ENCODE results near the gene KYNU. TPM values are rescaled to one million over a fixed set of nuclear protein-coding genes. Genes with fewer than 3 reads are reported as not detected.

KYNU gene
- total RNA-seq, 1 donor from 2014 or later: 1.0 TPM

GRCh38 chr2:142961202-142961601, 83.7 kb downstream of the KYNU start:
- no peak for TF ChIP-seq CTCF (IDR thresholded peaks at IDR 0.05; ENCODE audit: borderline replicate concordance)
- intact Hi-C loops (cut with micrococcal nuclease): no loop called here
- H3K36me3 ChIP-seq: no peaks in the 10 kb centered on the region
- peaks cover 19% of the 10 kb centered on the region for H3K9me3 ChIP-seq (replicated peaks)
- no peak for DNase-seq
- no peaks in the 10 kb centered on the region for H3K4me1 ChIP-seq
- H3K27ac ChIP-seq (replicated peaks): no peak overlapping the region
- H3K27me3 ChIP-seq (ENCODE audit: low read depth): no peaks in the 10 kb centered on the region
- H3K4me3 ChIP-seq: no peak overlapping the region

GRCh38 chr2:142965443-142965842, 88.0 kb downstream of the KYNU start:
- intact Hi-C loops (cut with micrococcal nuclease): no loop called here
- H3K27ac ChIP-seq (replicated peaks): no peak overlapping the region
- H3K27me3 ChIP-seq (ENCODE audit: low read depth): no peaks in the 10 kb centered on the region
- H3K36me3 ChIP-seq: no peaks in the 10 kb centered on the region
- no peaks in the 10 kb centered on the region for H3K4me1 ChIP-seq
- no peak overlapping the region for H3K4me3 ChIP-seq
- H3K9me3 ChIP-seq (replicated peaks): peaks cover 19% of the 10 kb centered on the region
- DNase-seq: no peak
- TF ChIP-seq CTCF (IDR thresholded peaks at IDR 0.05; ENCODE audit: borderline replicate concordance): no peak

- no peak for DNase-seq
- no peak for TF ChIP-seq CTCF (IDR thresholded peaks at IDR 0.05; ENCODE audit: borderline replicate concordance)
- no peak overlapping the region for H3K27ac ChIP-seq (replicated peaks)
Measured at GRCh38 chr2:142966284-142966683, 88.8 kb downstream of the KYNU start.

GRCh38 chr2:142967060-142967459, 89.6 kb downstream of the KYNU start:
- no peak overlapping the region for H3K4me3 ChIP-seq
- no peak for TF ChIP-seq CTCF (IDR thresholded peaks at IDR 0.05; ENCODE audit: borderline replicate concordance)
- H3K27me3 ChIP-seq (ENCODE audit: low read depth): no peaks in the 10 kb centered on the region
- no peak for DNase-seq
- H3K36me3 ChIP-seq: no peaks in the 10 kb centered on the region
- H3K27ac ChIP-seq (replicated peaks): no peak overlapping the region
- intact Hi-C loops (cut with micrococcal nuclease): no loop called here
- H3K4me1 ChIP-seq: no peaks in the 10 kb centered on the region
- peaks cover 19% of the 10 kb centered on the region for H3K9me3 ChIP-seq (replicated peaks)

More at GRCh38 chr2:142966284-142966683, 88.8 kb downstream of the KYNU start:
- Histone ChIP-seq H3K36me3 (no peaks in the 10 kb centered on the region), H3K4me1 (no peaks in the 10 kb centered on the region), H3K27me3 (ENCODE audit: low read depth) (no peaks in the 10 kb centered on the region), H3K9me3 (replicated peaks) (peaks cover 19% of the 10 kb centered on the region), H3K4me3 (no peak overlapping the region)
- intact Hi-C loops (cut with micrococcal nuclease): no loop called here

GRCh38 chr2:142973160-142973821, 95.8 kb downstream of the KYNU start:
- Histone ChIP-seq H3K27ac (replicated peaks) (no peak overlapping the region), H3K36me3 (no peaks in the 10 kb centered on the region), H3K27me3 (ENCODE audit: low read depth) (no peaks in the 10 kb centered on the region), H3K4me1 (no peaks in the 10 kb centered on the region), H3K9me3 (replicated peaks) (no peaks in the 10 kb centered on the region), H3K4me3 (no peak overlapping the region)
- TF ChIP-seq CTCF (IDR thresholded peaks at IDR 0.05; ENCODE audit: borderline replicate concordance): no peak
- no peak for DNase-seq
- intact Hi-C loops (cut with micrococcal nuclease): no loop called here
